ENCODE measurements around the gene KRT84.

The KRT84 gene

DNA sequence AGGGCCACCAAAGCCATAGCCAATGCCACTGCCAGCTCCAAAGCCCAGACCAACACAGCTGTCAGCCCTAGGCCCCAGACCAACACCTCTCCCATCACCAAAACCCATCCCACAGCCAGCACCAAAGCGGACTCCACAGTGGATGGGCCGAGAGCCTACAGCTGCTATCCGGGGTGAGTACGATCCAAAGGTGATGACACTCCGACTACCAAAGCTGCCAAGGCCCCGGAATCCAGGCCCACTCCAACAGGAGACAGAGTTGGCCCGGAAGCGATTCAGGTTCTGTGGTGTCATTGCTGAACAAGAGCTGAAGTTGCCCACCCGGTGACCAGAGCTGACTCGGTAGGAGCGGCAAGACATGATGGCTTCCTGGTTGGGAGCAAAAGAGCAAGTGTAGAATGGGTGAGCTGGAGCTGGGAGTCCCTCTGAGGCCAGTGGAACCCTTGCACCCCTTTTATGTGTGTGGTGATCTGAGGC, at the start of gene KRT84:
Gene KRT84, minus strand, starts transcription at position 427 of the 477 bp plus-strand sequence. Its CDS starts 67 bp downstream, at position 360.
- DNase-seq, result no peak

DNA sequence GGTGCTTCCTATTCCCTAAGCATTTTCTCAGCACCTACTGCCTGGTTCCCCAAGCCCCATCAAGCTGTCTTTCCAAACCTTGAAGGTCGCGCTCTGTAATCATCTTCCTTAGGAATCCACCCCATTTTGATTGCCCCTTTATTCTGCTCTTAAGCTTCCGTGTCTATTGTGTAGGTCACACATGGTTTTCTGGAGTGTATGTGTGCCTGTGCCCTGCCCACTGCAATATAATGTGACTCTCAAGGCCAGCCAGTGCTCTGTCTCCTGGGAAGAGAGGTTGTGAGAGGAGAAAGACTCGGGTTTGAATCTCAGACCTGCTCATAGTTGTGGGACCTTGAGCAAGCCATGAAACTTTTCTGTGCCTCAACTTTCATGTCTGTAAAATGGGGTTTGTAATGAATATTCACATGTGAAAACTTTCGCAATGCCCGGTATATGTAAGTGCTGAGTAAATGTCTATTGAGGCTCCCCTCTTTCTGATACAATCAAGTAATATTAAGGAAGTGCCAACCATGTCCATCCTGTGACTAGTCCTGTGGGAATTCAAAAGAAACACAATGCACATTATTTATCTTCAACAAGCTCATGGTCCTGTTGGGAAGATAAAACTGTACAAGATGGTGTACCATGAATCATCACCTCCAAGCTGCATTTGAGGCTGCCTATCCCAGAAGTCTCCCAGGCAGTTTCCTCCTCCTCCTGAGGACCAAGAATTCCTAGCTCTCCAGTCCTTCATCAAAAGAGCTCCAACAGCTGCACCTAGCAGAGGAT, 49.5 kb upstream of the KRT84 start:
- no peak for DNase-seq

GRCh38 chr12:52434081-52434733, 48.8 kb upstream of the KRT84 start, which contains the start of gene KRT75:
KRT75 (minus strand) TSS chr12:52434371; CDS start chr12:52434304, 67 bp downstream.
- DNase-seq, result no peak

GRCh38 chr12:52433501-52434080, 48.1 kb upstream of the KRT84 start:
- no peak for DNase-seq

DNA sequence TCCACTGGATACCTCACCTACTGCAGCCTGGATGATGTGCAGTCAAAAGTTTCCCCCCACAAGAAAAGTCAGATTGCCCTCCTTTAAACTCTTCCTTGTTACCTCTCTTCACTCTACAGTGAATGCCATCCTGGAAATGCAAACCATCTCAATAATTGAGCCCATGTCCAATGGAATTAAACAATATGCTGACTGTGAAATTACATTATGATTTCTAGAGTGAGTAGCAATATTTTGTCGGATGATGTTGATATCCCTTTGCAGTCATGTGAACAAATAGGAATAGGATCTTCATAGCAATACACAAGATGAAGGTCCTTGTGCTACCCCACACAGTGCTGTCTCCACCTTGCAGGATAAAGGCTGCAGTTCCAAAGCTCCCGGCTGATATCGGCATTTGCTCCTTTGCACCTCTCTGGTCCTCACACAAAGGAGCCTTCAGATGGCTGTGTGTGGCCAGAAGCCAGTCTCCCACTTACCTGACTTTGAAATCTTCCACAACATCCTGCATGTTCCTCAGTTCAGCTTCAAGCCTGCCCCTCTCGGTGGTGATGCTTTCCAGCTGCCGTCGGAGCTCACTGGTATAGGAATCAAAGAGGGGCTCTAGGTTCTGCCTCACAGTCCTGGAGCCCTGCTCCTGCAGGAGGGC, 47.2 kb upstream of the KRT84 start:
- no peak for DNase-seq

- DNase-seq, result no peak
Measured at GRCh38 chr12:52428121-52428520, 42.7 kb upstream of the KRT84 start.

- no peak for DNase-seq
Measured at GRCh38 chr12:52427083-52427482, 41.6 kb upstream of the KRT84 start.

DNA sequence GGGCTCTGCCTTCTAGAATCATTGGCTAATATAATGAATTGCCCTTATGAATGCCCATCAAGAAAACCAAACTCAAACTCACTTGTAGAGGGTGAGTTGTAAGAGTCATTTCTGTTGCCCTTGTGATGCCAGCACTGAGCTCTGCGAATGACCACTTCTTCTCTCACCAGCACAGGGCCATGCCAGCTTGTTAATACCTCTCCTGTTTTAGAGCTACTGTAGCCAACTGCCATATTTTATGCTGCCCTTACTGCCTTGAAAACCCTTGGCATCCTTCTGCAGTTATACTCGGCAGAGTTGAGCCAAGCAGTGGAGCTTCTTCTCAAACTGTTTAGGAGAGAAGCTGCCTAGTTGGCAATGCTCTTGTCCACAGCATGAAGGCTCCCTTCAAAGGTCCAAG, 40.6 kb upstream of the KRT84 start:
- no peak for DNase-seq

DNA sequence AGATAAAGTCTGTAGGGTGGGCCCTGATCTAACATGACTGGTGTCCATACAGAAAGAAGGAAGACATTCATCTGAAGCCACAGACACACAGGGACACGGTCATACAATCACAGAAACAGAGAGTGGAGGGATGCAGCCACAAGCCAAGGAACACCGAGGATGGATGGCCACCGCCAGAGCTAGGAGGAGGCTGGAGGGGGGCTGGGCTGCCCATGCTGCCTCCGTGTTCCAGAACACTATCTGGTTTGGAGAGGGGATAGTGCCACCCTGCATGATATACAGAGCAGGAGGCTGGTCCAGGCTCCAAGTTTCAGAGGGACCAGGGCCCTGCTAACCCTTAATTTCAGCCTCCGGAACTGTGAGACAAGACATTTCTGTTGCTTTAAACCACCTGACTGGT, 40.0 kb upstream of the KRT84 start:
- DNase-seq, result no peak

DNA sequence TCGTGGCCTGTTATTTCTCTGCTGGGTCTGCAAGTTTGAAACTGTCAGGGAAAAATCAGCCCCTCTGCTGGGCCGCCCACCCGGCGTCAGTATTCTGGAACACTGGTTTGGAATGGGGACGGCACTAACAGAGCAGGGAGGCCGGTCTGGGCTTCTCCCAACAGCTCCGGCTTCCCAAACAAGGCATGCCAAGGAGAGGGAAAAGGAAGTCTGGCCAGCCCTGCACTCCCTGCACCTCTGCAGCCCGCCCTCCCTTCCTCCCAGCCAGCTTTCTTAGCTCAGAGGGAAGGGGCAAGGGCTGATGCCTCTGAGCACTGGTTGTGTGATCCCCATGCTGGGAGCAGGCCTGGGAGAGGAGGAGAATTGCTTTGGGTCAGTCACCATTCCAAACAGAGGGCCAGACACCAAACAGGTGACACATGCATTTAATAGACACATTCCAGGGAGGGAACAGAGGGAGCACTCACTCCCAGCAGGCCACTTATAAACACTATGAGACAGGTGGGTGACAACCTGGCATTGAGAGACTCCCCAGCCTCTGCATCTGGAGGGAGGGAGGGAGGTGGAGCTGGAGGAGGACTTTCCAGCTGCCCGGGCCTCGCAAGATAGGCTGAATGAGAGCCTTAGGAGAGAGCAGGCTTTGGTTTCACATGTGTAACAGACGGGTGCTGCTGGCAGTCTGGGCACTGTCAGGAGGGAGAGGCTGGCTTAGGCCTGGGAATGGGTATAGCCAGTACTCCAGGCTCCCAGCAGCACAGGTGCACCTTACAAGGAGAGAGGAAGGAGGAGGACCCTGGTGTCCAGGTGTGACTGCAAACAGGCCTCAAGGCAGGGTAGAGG, 38.4 kb upstream of the KRT84 start:
- no peak for DNase-seq

GRCh38 chr12:52423035-52423434, 37.6 kb upstream of the KRT84 start:
- DNase-seq, result no peak

DNA sequence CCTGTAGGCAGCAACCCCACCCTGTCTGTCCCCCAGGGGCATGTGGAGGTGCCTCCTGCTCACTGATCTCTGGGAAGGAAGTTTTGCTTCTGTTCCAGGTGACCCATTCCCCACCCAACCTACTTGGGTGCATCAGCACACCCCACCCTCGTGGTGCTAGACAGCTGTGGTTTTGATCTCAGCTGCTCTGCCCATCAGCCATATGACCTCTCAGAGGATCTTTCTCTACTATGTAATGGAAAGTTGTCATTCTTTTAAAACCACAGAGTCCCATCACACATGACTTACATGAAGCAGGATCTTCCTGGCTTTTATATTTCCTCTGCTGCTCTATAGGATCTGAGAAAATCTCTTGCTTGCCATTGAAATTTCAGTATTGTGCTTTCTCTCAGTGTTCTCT, 34.2 kb upstream of the KRT84 start:
- DNase-seq, result no peak

- DNase-seq, result no peak
Measured at GRCh38 chr12:52418576-52419110, 33.2 kb upstream of the KRT84 start.

DNA sequence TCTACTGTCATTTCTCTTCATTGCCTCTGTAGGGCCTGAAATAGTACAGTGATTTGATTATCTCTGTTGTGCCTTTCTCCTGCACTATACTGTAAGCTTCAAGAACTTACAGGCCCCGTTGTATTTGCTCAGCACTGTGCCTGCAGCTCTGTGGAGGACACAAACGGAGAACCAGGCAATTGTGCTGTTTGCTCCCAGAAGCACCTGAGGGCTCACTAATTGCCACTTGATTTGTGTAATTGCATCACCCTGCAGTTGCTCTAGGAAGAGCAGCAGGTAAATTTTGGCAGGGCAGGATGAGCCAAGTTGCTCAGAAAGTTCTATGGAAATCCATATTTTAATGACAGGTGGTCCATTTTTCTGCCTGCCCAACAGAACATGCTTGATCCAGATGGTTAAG, 32.3 kb upstream of the KRT84 start:
- DNase-seq, result no peak

DNA sequence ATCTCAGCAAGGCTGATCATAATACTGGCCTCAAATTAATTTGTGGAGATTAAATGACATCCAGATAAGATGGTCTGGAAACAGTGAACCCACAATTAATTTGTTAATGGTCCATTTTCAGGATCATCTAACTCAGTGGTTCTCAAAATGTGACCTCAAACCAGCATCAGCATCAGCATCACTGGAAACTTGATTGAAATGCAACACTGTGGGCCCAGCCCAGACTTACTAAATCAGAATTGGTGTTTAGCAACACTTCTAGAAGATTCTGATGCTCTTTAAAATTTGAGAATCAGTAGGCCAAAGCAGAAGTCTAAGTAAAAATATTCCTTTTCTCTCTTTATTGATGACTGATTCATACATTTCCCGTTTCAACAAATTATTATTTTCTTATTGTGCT, 31.3 kb upstream of the KRT84 start:
- no peak for DNase-seq

DNA sequence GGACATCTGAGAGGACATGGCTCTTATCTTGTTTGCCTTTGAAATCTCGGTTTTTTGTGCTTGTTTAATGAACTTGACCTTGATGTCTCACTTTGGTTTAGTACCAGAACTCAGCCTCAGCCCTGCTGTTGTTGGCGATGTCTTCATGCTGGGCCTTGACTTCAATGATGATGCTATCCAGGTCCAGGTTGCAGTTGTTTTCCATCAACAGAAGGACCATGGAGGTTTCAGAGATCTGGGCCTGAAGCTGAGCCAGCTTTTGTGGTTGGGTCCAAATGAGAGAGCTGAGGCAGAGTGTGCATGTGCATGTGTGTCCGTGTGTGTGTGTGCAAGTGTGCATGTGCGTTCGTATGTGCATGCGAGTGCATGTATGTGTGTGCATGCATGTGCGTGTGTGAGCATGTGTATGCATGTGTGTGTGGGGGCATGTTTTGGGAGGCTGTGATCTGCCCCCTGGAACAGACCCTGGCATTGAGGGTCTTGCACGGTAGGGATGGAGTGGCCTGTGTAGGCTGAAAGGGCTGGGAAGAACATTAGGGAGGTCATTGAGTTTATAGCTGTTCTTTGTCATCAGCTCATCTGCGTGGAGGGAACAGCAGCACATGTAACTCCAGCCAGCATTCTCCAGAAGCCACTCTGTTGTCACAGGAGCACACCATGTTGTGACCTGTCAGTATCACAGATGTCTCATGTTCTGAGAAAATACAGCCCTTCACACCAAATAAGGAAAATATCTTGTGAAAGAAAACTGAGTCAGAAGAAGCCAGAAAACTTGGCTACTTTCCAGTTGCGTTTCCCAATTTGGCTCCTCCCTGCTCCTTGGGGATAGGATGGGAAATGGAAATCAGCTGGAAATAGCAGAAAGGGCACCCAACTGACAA, 30.7 kb upstream of the KRT84 start:
- DNase-seq, result no peak

DNA sequence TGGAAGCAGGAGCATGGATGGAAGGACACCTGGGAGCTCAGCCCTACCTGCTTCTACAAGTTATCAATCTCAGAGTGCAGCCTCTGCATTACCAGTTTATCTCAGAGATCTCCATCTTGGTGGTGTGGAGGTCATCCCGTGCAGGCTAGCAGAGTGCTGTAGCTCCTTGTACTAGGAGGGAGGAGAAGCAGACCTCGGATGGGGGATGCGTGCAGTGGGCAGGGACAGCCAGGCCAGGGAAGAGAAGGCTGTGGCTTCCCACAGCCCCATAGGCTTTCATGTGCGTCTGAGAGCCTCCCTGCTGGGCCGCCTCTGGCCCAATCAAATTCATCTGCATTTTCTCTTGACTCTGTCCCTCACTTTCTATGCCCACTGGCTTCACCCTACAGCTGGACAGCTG, 29.5 kb upstream of the KRT84 start:
- DNase-seq, result no peak

DNA sequence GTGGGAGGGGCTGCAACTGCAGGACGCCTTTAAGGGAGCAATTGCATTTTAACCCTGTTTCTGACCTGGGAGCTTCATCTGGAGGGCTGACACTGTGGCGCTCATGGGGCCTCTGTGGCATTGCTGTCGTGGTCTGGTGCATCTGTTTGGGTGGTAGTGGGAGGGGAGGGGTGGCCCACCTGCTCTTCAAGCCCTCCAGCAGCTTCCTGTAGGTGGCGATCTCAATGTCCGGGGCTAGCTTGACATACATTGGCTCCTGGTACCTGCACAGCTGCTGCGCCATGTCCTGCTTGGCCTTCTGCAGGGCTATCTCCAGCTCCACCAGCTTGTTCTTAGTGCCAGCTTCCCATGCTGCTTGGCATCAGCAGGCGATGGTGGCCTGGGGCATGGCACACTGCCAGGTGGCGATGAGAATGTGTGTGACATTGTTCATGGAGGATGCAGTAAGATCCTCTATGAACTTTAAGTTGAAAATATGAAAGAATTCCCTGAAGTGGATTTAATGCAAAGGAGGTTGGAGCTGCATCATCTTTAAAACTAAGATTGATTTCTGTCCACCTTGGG, 28.4 kb upstream of the KRT84 start:
- no peak for DNase-seq

- DNase-seq, result no peak
Measured at GRCh38 chr12:52413202-52413601, 27.8 kb upstream of the KRT84 start.

- DNase-seq, result no peak
Measured at GRCh38 chr12:52411815-52412214, 26.4 kb upstream of the KRT84 start.
